ENCODE data around the gene HEXA.
A peak's percentile ranks its signal among the peaks of the same experiment; 100 is the strongest.

HEXA gene

GRCh38 chr15:72340366-72340765, 35.4 kb downstream of the HEXA start:
- H3K4me1 ChIP-seq (ENCODE audit: control insufficient read depth, insufficient read depth, low read length), result peaks cover 6% of the 10 kb centered on the region
- CTCF ChIA-PET, result interaction anchor here (0.7 to 5.1 kb wide), 3 partner anchors 10 to 933 kb away, joined by 3 to 24 read pairs (median 4); no protein-coding TSS in a partner anchor
- H3K4me3 ChIP-seq (ENCODE audit: low read depth, low read length), result no peak overlapping the region
- H3K9me3 ChIP-seq (ENCODE audit: control insufficient read depth, insufficient read depth, low read depth, low read length), result no peaks in the 10 kb centered on the region
- TF ChIP-seq PRDM10 (tag by site-specific recombination; IDR thresholded peaks at IDR 0.05), result peak; percentile 39
- peak; percentile 53 for TF ChIP-seq SCRT2 (tag by site-specific recombination; IDR thresholded peaks at IDR 0.05)
- TF ChIP-seq ZNF626 (tag by site-specific recombination; IDR thresholded peaks at IDR 0.05), result no peak
- TF ChIP-seq OVOL3 (tag by site-specific recombination; IDR thresholded peaks at IDR 0.05), result no peak
- no peak for TF ChIP-seq CTCF (tag by site-specific recombination; IDR thresholded peaks at IDR 0.05)
- H3K27ac ChIP-seq (ENCODE audit: extremely low read depth, low read depth, low read length), result no peak overlapping the region
- POLR2A ChIA-PET, result interaction anchor here (0.7 kb wide), 1 partner anchor 141 kb away, joined by 6 read pairs; no protein-coding TSS in a partner anchor
- peaks cover 0 to 23% of the 10 kb centered on the region in 2 experiments; a peak in 2 of 3 replicates for H3K36me3 ChIP-seq (ENCODE audit: control insufficient read depth in 2 of 2, insufficient read depth in 1 of 2, low read length in 2 of 2)

GRCh38 chr15:72339777-72340177, 36.0 kb downstream of the HEXA start:
- no peaks in the 10 kb centered on the region for H3K9me3 ChIP-seq (ENCODE audit: control insufficient read depth, insufficient read depth, low read depth, low read length)
- POLR2A ChIA-PET, result interaction anchor here (0.7 kb wide), 1 partner anchor 8 kb away, joined by 7 read pairs; no protein-coding TSS in a partner anchor
- no peak overlapping the region for H3K27ac ChIP-seq (ENCODE audit: extremely low read depth, low read depth, low read length)
- peaks cover 6% of the 10 kb centered on the region for H3K4me1 ChIP-seq (ENCODE audit: control insufficient read depth, insufficient read depth, low read length)
- peaks cover 0 to 18% of the 10 kb centered on the region in 2 experiments; a peak in 2 of 3 replicates for H3K36me3 ChIP-seq (ENCODE audit: control insufficient read depth in 2 of 2, insufficient read depth in 1 of 2, low read length in 2 of 2)
- H3K4me3 ChIP-seq (ENCODE audit: low read depth, low read length), result no peak overlapping the region
- CTCF ChIA-PET, result interaction anchor here (0.7 to 5.1 kb wide), 3 partner anchors 26 to 934 kb away, joined by 3 to 24 read pairs (median 4); no protein-coding TSS in a partner anchor
- TF ChIP-seq ZNF830 (tag by site-specific recombination; IDR thresholded peaks at IDR 0.05; ENCODE audit: low read depth) (no peak), ZNF404 (tag by site-specific recombination; IDR thresholded peaks at IDR 0.05) (no peak), WT1 (tag by site-specific recombination; IDR thresholded peaks at IDR 0.05) (peak; percentile 87), ZNF239 (tag by site-specific recombination; IDR thresholded peaks at IDR 0.05) (no peak), ZNF777 (tag by site-specific recombination; IDR thresholded peaks at IDR 0.05; ENCODE audit: borderline replicate concordance) (no peak), ZNF341 (tag by site-specific recombination; IDR thresholded peaks at IDR 0.05; ENCODE audit: low read depth) (peak; percentile 65), ZNF521 (tag by site-specific recombination; IDR thresholded peaks at IDR 0.05) (no peak), ZNF221 (tag by site-specific recombination; IDR thresholded peaks at IDR 0.05; ENCODE audit: borderline replicate concordance) (no peak), HOXC10 (CRISPR knock-in tag; IDR thresholded peaks at IDR 0.05) (no peak), ZNF677 (tag by site-specific recombination; IDR thresholded peaks at IDR 0.05) (no peak), ZNF16 (tag by site-specific recombination; IDR thresholded peaks at IDR 0.05; ENCODE audit: low read depth) (no peak), ZNF488 (tag by site-specific recombination; IDR thresholded peaks at IDR 0.05) (no peak), TSHZ1 (tag by site-specific recombination; IDR thresholded peaks at IDR 0.05; ENCODE audit: borderline replicate concordance) (peak; percentile 71; the same call in 1 of the 2 replicates), PATZ1 (tag by site-specific recombination; IDR thresholded peaks at IDR 0.05) (no peak), ZNF580 (tag by site-specific recombination; IDR thresholded peaks at IDR 0.05) (no peak)

Measured in HEK293 (cell line).